ENCODE measurements around the gene MBNL2.

DNA sequence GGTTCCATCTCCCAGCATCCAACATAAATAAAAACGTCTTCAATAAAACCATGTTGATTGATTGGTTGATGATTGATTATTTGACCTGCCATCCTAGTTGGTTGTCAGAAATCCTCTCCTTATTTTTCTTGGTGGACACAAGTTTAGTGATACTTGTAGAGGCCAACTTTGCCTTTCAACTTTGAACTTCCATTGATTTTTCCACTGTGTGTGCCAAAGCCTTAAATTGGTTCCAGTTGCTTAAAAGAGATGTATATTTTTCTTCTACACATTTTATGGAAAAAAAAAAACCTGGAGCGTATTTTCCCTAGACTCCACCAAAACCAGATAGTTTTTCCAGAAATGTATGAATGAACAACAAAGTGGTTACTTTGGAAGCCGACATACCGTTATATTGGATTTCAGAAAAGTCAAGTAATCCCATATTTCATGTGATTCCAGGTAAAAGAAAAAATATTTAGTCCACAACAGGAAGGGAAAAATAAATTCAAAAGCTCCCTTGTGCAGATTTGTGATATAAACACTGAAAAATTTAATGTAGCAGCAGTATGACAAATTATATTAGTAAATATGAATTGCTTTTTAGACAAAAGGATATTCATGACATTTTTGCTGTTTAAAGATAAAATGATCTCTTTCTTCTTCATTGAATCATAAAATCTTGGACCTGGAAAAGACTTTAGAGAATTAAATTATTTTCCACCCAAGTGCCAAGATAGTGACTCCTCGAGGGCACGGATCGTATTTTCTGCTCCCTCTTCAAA, 85.2 kb downstream of the MBNL2 start:
- TF ChIP-seq POLR2A (IDR thresholded peaks at IDR 0.05) (no peak), POLR2AphosphoS5 (IDR thresholded peaks at IDR 0.05) (no peak)
- TF ChIP-seq, protein P1, sequence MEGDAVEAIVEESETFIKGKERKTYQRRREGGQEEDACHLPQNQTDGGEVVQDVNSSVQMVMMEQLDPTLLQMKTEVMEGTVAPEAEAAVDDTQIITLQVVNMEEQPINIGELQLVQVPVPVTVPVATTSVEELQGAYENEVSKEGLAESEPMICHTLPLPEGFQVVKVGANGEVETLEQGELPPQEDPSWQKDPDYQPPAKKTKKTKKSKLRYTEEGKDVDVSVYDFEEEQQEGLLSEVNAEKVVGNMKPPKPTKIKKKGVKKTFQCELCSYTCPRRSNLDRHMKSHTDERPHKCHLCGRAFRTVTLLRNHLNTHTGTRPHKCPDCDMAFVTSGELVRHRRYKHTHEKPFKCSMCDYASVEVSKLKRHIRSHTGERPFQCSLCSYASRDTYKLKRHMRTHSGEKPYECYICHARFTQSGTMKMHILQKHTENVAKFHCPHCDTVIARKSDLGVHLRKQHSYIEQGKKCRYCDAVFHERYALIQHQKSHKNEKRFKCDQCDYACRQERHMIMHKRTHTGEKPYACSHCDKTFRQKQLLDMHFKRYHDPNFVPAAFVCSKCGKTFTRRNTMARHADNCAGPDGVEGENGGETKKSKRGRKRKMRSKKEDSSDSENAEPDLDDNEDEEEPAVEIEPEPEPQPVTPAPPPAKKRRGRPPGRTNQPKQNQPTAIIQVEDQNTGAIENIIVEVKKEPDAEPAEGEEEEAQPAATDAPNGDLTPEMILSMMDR (IDR thresholded peaks at IDR 0.05) = no peak

Measured in breast epithelium (tissue), 3 donors.